ENCODE measurements around the gene EML4. TPM values are rescaled to one million over a fixed set of nuclear protein-coding genes. Genes with fewer than 3 reads are reported as not detected.

The EML4 gene
- polyA plus RNA-seq, 3 donors: 5.3 to 16.5 (median 9.6) TPM

GRCh38 chr2:42205337-42205736 lies 36.2 kb downstream of the EML4 start:
- no peak overlapping the region for H3K27ac ChIP-seq (ENCODE audit: low read depth, low read length)

- 93 to 97% (median 96%) methylated on average over 5 of the region's 5 CpGs for WGBS, 3 donors
These were observed 38.7 kb downstream of the EML4 start for GRCh38 chr2:42207826-42208225.

GRCh38 chr2:42210203-42210602 lies 41.0 kb downstream of the EML4 start:
- no peak overlapping the region for H3K27ac ChIP-seq (ENCODE audit: low read depth, low read length)
- WGBS, 3 donors: 97 to 99% (median 98%) methylated on average over 2 of the region's 2 CpGs

More at GRCh38 chr2:42207826-42208225, 38.7 kb downstream of the EML4 start:
- no peak overlapping the region for H3K27ac ChIP-seq (ENCODE audit: low read depth, low read length)

GRCh38 chr2:42211291-42211690 lies 42.1 kb downstream of the EML4 start:
- H3K27ac ChIP-seq (ENCODE audit: low read depth, low read length): no peak overlapping the region
- WGBS, 3 donors: 75 to 93% (median 77%) methylated on average over 5 of the region's 5 CpGs

- no peak overlapping the region for H3K27ac ChIP-seq (ENCODE audit: low read depth, low read length)
- 86 to 96% (median 87%) methylated on average over 4 of the region's 4 CpGs for WGBS, 3 donors
These were observed 45.5 kb downstream of the EML4 start for GRCh38 chr2:42214669-42215068.

GRCh38 chr2:42216694-42217093 lies 47.5 kb downstream of the EML4 start:
- no peak overlapping the region for H3K27ac ChIP-seq (ENCODE audit: low read depth, low read length)

DNA sequence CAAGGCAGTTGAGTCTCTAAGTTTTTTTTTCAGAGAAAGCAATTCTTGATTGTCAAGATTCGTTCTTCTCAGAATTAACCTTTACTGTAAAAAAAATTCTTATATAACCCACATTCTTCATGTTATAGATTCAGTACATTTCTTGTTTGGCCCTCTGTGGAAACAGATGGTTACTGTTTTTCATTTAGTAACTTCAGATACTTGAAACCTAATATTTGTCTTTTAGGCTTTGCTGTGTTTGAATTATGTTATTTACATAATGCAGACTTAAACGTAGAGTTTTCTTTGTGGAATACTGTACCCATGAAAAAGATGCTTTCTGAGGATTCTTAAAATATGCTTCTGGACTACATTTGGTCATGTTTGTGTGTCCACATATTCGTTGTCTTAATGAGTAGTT lies 48.2 kb downstream of the EML4 start:
- 45 to 77% (median 73%) methylated on average over 3 of the region's 3 CpGs for WGBS, 3 donors
- H3K27ac ChIP-seq (ENCODE audit: low read depth, low read length): no peak overlapping the region

- no peak overlapping the region for H3K27ac ChIP-seq (ENCODE audit: low read depth, low read length)
- whole genome bisulfite sequencing, 3 donors: 74 to 86% (median 83%) methylated on average over 5 of the region's 5 CpGs
These were observed 48.8 kb downstream of the EML4 start for GRCh38 chr2:42217914-42218313.

DNA sequence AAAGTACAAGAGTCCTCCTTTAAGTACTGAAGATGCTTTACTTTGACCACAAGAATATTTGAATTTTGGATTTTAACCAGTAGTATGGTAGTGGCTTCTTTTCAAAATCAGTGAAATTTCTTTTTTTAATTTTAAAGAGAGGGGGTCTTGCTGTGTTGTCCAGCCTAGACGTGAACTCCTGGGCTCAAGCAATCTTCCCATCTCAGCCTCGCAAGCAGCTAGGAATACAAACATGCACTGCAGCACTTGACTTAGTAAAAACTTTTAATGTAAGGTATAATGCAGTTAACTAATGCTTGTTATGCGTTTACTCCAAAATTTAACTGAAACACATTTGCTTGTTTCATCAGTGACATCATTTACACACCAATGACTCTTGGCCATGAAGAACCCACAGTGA lies 49.6 kb downstream of the EML4 start:
- 96 to 99% (median 98%) methylated on average over 3 of the region's 3 CpGs for WGBS, 3 donors
- H3K27ac ChIP-seq (ENCODE audit: low read depth, low read length): no peak overlapping the region

- WGBS, 3 donors: 83 to 92% (median 92%) methylated on average over 3 of the region's 3 CpGs
These were observed 50.0 kb downstream of the EML4 start for GRCh38 chr2:42219160-42219559.

DNA sequence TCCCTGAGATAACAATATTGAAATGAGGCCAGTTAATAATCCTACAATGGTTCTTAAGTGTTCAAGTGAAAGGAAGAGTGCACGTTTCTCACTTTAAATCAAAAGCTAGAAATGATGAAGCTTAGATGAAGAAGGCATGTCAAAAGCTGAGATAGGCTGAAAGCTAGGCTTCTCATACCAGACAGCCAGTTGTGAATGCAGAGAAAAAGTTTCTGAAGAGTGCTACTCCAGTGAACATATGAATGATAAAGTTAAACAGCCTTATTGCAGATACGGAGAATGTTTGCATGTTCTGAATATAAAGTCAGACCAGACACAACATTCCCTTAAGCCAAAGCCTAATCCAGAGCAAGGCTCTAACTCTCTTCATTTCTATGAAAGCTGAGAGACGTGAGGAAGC lies 51.4 kb downstream of the EML4 start:
- no peak overlapping the region for H3K27ac ChIP-seq (ENCODE audit: low read depth, low read length)
- WGBS, 3 donors: 47 to 76% (median 75%) methylated on average over 3 of the region's 3 CpGs

More at GRCh38 chr2:42219160-42219559, 50.0 kb downstream of the EML4 start:
- H3K27ac ChIP-seq (ENCODE audit: low read depth, low read length): no peak overlapping the region

GRCh38 chr2:42223067-42223854 lies 54.1 kb downstream of the EML4 start:
- H3K27ac ChIP-seq (ENCODE audit: low read depth, low read length): no peak overlapping the region
- WGBS, 3 donors: 60 to 89% (median 82%) methylated on average over 4 of the region's 4 CpGs

DNA sequence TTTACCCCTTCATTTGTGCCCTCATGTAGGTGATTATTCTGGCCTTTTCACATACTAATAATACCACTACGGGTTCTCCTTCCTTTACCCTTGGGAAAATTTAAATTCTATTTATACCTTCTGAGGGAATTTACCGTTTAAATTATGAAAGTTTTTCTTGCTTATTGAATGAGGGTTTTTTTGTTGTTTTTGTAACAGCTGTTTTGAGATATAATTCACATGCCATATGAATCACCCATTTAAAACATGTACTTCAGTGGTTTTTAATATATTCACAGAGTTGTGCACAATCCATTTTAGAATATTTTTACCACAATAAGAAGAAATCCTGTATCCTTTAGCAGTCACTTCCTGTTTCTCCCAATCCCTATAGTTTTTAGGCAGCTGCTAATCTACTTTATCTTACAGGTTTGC lies 54.7 kb downstream of the EML4 start:
- no peak overlapping the region for H3K27ac ChIP-seq (ENCODE audit: low read depth, low read length)
- 50 to 63% (median 51%) methylated on average over 2 of the region's 2 CpGs for WGBS, 3 donors

DNA sequence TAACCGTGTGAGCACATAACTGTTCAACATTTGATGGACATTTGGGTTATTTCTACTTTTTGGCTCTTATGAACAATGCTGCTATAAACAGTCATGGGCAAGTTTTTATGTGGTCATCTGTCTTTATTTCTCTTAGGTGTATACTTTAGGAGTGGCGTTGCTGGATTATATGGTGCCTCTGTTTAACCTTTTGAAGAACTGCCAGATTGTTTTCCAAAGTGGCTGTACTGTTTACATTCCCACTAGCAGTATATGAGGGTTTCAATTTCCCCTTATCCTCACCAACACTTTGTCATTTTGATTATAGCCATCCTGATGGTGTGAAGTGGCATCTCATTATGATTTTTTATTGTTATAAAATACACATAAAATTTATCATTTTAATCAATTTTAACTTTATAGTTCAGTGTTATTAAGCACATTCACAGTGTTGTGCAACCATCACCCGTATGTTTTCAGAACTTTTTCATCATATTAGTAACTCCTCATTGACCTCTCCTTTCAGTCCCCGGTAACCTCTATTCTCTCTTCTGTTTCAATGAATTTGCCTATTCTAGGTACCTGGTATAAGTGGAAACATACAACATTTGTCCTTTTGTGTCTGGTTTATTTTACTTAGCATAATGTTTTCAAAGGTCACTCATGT lies 55.4 kb downstream of the EML4 start:
- no peak overlapping the region for H3K27ac ChIP-seq (ENCODE audit: low read depth, low read length)
- 77 to 80% (median 80%) methylated on average over 4 of the region's 4 CpGs for WGBS, 3 donors

GRCh38 chr2:42225573-42225972 lies 56.4 kb downstream of the EML4 start:
- 70 to 99% (median 95%) methylated on average over 1 of the region's 1 CpG for WGBS, 3 donors
- H3K27ac ChIP-seq (ENCODE audit: low read depth, low read length): no peak overlapping the region

DNA sequence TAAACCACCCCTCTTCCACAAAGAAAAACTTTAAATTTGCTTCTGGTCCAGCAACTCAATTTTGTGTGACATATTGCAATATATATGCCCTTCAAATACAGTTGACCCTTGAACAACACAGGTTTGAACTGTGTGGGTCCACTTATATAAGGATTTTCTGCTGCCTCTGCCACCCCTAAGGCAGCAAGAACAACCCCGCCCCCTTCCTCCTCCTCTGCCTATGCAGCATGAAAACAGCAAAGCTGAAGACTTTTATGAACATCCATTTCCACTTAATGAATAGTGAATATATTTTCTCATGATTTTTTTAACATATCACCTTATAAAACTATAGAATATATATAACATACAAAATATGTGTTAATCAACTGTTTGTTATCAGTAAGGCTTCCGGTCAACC lies 58.3 kb downstream of the EML4 start:
- H3K27ac ChIP-seq (ENCODE audit: low read depth, low read length): no peak overlapping the region
- 85 to 99% (median 90%) methylated on average over 2 of the region's 2 CpGs for WGBS, 3 donors

DNA sequence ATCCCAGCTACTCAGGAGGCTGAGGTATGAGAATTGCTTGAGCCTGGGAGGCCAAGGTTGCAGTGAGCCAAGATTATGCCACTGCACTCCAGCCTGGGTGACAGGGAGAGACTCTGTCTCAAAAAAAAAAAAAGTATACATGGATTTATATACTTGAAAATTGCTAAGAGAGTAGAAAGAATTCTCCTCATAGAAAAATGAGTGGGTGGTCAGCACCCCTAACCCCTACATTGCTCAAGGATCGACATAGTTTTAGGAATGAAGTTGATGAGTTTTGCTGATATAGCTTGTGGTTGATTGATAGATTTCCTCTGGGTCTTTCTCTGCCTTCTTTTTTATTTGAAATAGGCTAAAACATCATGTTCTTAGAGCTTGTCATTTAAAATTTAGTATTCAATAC lies 58.9 kb downstream of the EML4 start:
- whole genome bisulfite sequencing, 3 donors: 88 to 94% (median 92%) methylated on average over 1 of the region's 1 CpG
- no peak overlapping the region for H3K27ac ChIP-seq (ENCODE audit: low read depth, low read length)

DNA sequence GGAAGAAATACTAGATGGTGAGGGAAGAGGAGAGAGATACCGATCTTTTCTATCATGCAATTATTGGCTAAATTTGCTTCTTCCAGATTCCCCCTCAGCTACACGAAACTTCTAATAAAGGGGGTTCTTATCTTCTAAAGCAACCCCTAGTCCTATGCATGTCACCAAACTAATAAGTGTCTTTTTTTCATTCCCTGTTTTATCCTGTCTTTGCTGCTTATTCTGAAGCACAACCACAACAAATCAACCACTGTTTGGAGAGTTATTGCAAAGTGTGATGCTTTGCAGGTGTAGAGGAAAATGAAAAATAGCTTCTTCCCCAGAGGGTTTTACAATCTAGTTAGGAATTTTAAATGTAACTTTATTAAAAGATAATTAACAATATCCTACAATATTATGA lies 60.8 kb downstream of the EML4 start:
- WGBS, 3 donors: 89 to 94% (median 93%) methylated on average over 2 of the region's 2 CpGs
- no peak overlapping the region for H3K27ac ChIP-seq (ENCODE audit: low read depth, low read length)

- H3K27ac ChIP-seq (ENCODE audit: low read depth, low read length): no peak overlapping the region
- WGBS, 3 donors: 89 to 94% (median 93%) methylated on average over 3 of the region's 3 CpGs
These were observed 61.7 kb downstream of the EML4 start for GRCh38 chr2:42230891-42231290.

- H3K27ac ChIP-seq (ENCODE audit: low read depth, low read length): no peak overlapping the region
- WGBS, 3 donors: 83 to 95% (median 88%) methylated on average over 1 of the region's 1 CpG
These were observed 62.9 kb downstream of the EML4 start for GRCh38 chr2:42232024-42232423.

Measured in adipose tissue (tissue), 3 donors.